Measurements from ENCODE around the gene MAPK10. TPM values are rescaled to one million over a fixed set of nuclear protein-coding genes. Genes with fewer than 3 reads are reported as not detected.

MAPK10 gene
- total RNA-seq, 2 experiments from 2014 or later = 0.28 to 0.36 TPM

GRCh38 chr4:86117705-86118302 lies 242.0 kb downstream of the MAPK10 start:
- Histone ChIP-seq H3K4me3 (ENCODE audit: low read length) (no peak overlapping the region), H3K27me3 (ENCODE audit: control insufficient read depth in 1 of 2, insufficient read depth in 2 of 2, low read length in 2 of 2) (no peaks in the 10 kb centered on the region), H3K4me1 (ENCODE audit: insufficient read depth, low read length) (no peaks in the 10 kb centered on the region), H3K9me3 (ENCODE audit: control insufficient read depth in 1 of 2, insufficient read depth in 1 of 2, low read length in 2 of 2) (peaks cover 0 to 15% of the 10 kb centered on the region in 2 experiments), H3K36me3 (ENCODE audit: insufficient read depth, low read length) (no peaks in the 10 kb centered on the region), H3K27ac (ENCODE audit: low read depth in 1 of 2, low read length in 2 of 2) (no peak overlapping the region)
- no peak for DNase-seq
- Mint-ChIP-seq H3K4me3 (no peak overlapping the region), H3K27me3 (no peaks in the 10 kb centered on the region), H3K9me3 (peaks cover 6% of the 10 kb centered on the region), H3K4me1 (ENCODE audit: low read depth) (no peaks in the 10 kb centered on the region), H3K36me3 (ENCODE audit: low read depth) (no peaks in the 10 kb centered on the region), H3K27ac (no peak overlapping the region)
- TF ChIP-seq CTCF (IDR thresholded peaks at IDR 0.05) = no peak
- ChIA-PET CTCF (no interaction called here), POLR2A (no interaction called here)
- ATAC-seq (ENCODE audit: poor library complexity) = no peak
- intact Hi-C loops (cut with DNase I, micrococcal nuclease) = no loop called here

DNA sequence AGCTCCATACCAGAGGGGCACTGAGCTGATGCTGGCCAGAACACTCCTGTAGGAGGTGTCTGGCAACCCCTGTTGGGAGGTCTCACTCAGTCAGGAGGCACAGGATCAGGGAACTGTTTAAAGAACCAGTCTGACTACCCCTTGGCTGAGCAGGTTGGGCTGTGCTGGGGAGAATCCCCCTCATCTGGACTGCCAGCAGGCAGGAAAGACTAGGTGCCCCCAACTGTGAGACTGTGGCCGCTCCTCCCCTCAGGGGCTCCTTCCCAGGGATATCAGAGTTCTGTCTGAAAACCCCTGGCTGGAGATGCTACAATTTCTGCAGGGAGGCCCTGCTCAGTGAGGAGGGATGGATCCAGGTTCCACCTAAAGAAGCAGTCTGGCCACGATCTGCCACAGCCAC lies 245.3 kb downstream of the MAPK10 start:
- intact Hi-C loops (cut with DNase I, micrococcal nuclease) = no loop called here
- H3K4me3 ChIP-seq (ENCODE audit: low read length) = no peak overlapping the region
- no peak for ATAC-seq (ENCODE audit: poor library complexity)
- Mint-ChIP-seq H3K27ac (no peak overlapping the region), H3K9me3 (peaks cover 14% of the 10 kb centered on the region), H3K4me3 (no peak overlapping the region), H3K4me1 (ENCODE audit: low read depth) (no peaks in the 10 kb centered on the region), H3K36me3 (ENCODE audit: low read depth) (no peaks in the 10 kb centered on the region), H3K27me3 (no peaks in the 10 kb centered on the region)
- no peaks in the 10 kb centered on the region for H3K4me1 ChIP-seq (ENCODE audit: insufficient read depth, low read length)
- TF ChIP-seq CTCF (IDR thresholded peaks at IDR 0.05) = no peak
- H3K27ac ChIP-seq (ENCODE audit: low read depth in 1 of 2, low read length in 2 of 2) = no peak overlapping the region
- ChIA-PET POLR2A (interaction anchor here (0.6 kb wide), 1 partner anchor 1543 kb away, joined by 3 read pairs; no protein-coding TSS in a partner anchor), CTCF (no interaction called here)
- H3K36me3 ChIP-seq (ENCODE audit: insufficient read depth, low read length) = no peaks in the 10 kb centered on the region
- no peaks in the 10 kb centered on the region for H3K27me3 ChIP-seq (ENCODE audit: control insufficient read depth in 1 of 2, insufficient read depth in 2 of 2, low read length in 2 of 2)
- peaks cover 0 to 15% of the 10 kb centered on the region in 2 experiments for H3K9me3 ChIP-seq (ENCODE audit: control insufficient read depth in 1 of 2, insufficient read depth in 1 of 2, low read length in 2 of 2)
- DNase-seq = no peak

DNA sequence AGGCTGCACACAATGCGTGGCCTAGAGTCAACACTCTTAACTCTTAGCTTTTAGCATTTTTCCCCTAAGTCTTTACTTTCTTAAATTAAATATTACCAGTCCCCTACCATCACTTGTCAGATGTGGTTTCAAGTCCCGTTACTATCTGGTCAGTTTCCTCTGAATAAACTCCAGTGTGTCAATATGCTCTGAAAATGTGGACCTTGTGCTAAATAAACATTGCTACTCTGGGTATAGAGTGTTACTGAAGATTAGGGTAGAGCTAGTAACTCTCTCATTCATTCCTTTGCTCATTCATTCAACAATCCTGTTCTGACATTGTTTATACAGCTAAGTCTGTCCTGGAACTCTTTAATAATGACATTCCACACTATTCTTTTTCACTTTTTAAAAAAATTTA lies 251.0 kb downstream of the MAPK10 start:
- Histone ChIP-seq H3K27ac (ENCODE audit: low read depth in 1 of 2, low read length in 2 of 2) (no peak overlapping the region), H3K4me1 (ENCODE audit: insufficient read depth, low read length) (no peaks in the 10 kb centered on the region), H3K4me3 (ENCODE audit: low read length) (no peak overlapping the region), H3K27me3 (ENCODE audit: control insufficient read depth in 1 of 2, insufficient read depth in 2 of 2, low read length in 2 of 2) (no peaks in the 10 kb centered on the region), H3K36me3 (ENCODE audit: insufficient read depth, low read length) (no peaks in the 10 kb centered on the region), H3K9me3 (ENCODE audit: control insufficient read depth in 1 of 2, insufficient read depth in 1 of 2, low read length in 2 of 2) (no peaks in the 10 kb centered on the region)
- Mint-ChIP-seq H3K4me3 (no peak overlapping the region), H3K27me3 (no peaks in the 10 kb centered on the region), H3K9me3 (peaks cover 14% of the 10 kb centered on the region), H3K4me1 (ENCODE audit: low read depth) (no peaks in the 10 kb centered on the region), H3K27ac (no peak overlapping the region), H3K36me3 (ENCODE audit: low read depth) (no peaks in the 10 kb centered on the region)
- DNase-seq (no peak), ATAC-seq (ENCODE audit: poor library complexity) (no peak)
- CTCF ChIA-PET = no interaction called here
- TF ChIP-seq CTCF (IDR thresholded peaks at IDR 0.05) = no peak
- POLR2A ChIA-PET = no interaction called here
- intact Hi-C loops (cut with DNase I, micrococcal nuclease) = no loop called here
